Measurements from ENCODE around the gene SLC25A20.
A peak's percentile ranks its signal among the peaks of the same experiment; 100 is the strongest.
"Not testable (repeated sequence)": the region's sequence is repeated elsewhere in the genome, so short reads cannot be mapped to it uniquely, and the experiment has no call there.

The SLC25A20 gene

GRCh38 chr3:48898383-48899234 is at the start of gene SLC25A20:
Gene SLC25A20 (minus strand): TSS chr3:48898882. CDS start chr3:48898794, 88 bp downstream.
- peak; percentile 80 for DNase-seq

GRCh38 chr3:48945891-48946549 is 47.3 kb upstream of the SLC25A20 start:
- DNase-seq = no peak

GRCh38 chr3:48945432-48945831 is 46.8 kb upstream of the SLC25A20 start:
- DNase-seq = no peak

GRCh38 chr3:48938689-48939088 is 40.0 kb upstream of the SLC25A20 start:
- DNase-seq = no peak

GRCh38 chr3:48938156-48938555 is 39.5 kb upstream of the SLC25A20 start:
- no peak for DNase-seq

- DNase-seq = no peak
Measured at GRCh38 chr3:48935530-48935929, 36.8 kb upstream of the SLC25A20 start.

- no peak for DNase-seq
Measured at GRCh38 chr3:48934333-48934991, 35.8 kb upstream of the SLC25A20 start.

- DNase-seq = no peak
Measured at GRCh38 chr3:48931944-48932580, 33.4 kb upstream of the SLC25A20 start.

- no peak for DNase-seq
Measured at GRCh38 chr3:48930590-48930989, 31.9 kb upstream of the SLC25A20 start.

- no peak for DNase-seq
Measured at GRCh38 chr3:48929358-48930035, 30.8 kb upstream of the SLC25A20 start.

- no peak for DNase-seq
Measured at GRCh38 chr3:48928679-48929078, 30.0 kb upstream of the SLC25A20 start.

- peak; percentile 45 for DNase-seq
Measured at GRCh38 chr3:48927928-48928327, 29.2 kb upstream of the SLC25A20 start.

- DNase-seq = no peak
Measured at GRCh38 chr3:48926425-48927392, 28.0 kb upstream of the SLC25A20 start.

- DNase-seq = peak; percentile 77
Measured at GRCh38 chr3:48919215-48920138, 20.8 kb upstream of the SLC25A20 start.

- peak; percentile 93 for DNase-seq
Measured at GRCh38 chr3:48918388-48919214, 19.9 kb upstream of the SLC25A20 start, which contains the start of gene ARIH2. Gene ARIH2 (plus strand): TSS chr3:48918842. CDS start chr3:48927559, 8,717 bp downstream.

GRCh38 chr3:48915296-48915695 is 16.6 kb upstream of the SLC25A20 start:
- DNase-seq = no peak

GRCh38 chr3:48907026-48907425 is 8.3 kb upstream of the SLC25A20 start:
- DNase-seq = not testable (repeated sequence)

- peak; percentile 41 for DNase-seq
Measured at GRCh38 chr3:48899273-48899672, 591 bp upstream of the SLC25A20 start.

Measured in MV-4-11 (cell line).